AG04449 (cell line): ENCODE measurements around the gene NOX5.

ENCODE experiments used
- CTCF ChIA-PET: fragments of 350-600 bp; formaldehyde crosslinking; extraction: SDS; loops from one replicate; lab custom pipeline; 2021; ENCODE audit warnings: antibody characterized with exemption; lab: Yijun Ruan, JAX
- POLR2A ChIA-PET: fragments of 400-600, 350-600 bp; formaldehyde crosslinking; extraction: SDS; loops from one replicate; lab custom pipeline; 2020; ENCODE audit warnings: antibody characterized with exemption, inconsistent platforms; lab: Yijun Ruan, JAX
- DNase-seq: peaks from one replicate; pipeline ENCODE4 v3.0.0-alpha.2; 2010; ENCODE audit warnings: low read depth, low spot score
- H3K4me3 ChIP-seq: 2 replicates; pipeline ENCODE4 v1.5.1; 2011; ENCODE audit warnings: low read depth, mild to moderate bottlenecking, control low read depth, low read length
- TF ChIP-seq, protein P1 (sequence below): IDR thresholded peaks from one replicate; pipeline ENCODE4 v1.5.1; 2011; ENCODE audit warnings: mild to moderate bottlenecking, moderate library complexity, low read length, control low read depth, inconsistent platforms; ENCODE audit not compliant: insufficient read depth; ENCODE audit errors: missing control alignments

NOX5 gene

DNA sequence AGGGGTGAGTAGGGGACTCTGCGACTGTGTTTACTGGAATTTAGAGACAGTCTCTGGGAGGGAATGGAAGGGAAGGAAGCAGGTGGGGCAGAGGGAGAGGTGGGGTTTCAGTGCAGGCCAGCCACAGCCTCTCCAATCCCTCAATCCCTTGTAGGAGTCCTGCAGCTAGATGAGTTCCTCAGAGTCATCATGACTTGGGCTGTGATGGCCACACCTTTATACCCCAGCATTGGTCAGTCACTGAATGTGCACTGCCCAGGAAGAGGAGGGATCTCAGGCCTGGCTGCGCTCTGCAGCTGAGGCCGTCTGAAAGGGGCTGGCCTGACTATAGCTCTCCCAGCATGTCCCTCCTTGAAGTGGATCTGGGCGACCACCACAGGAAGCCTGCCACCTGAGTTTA is 78.6 kb downstream of the NOX5 start:
- CTCF ChIA-PET, result no interaction called here
- POLR2A ChIA-PET, result no interaction called here
- TF ChIP-seq, protein P1, sequence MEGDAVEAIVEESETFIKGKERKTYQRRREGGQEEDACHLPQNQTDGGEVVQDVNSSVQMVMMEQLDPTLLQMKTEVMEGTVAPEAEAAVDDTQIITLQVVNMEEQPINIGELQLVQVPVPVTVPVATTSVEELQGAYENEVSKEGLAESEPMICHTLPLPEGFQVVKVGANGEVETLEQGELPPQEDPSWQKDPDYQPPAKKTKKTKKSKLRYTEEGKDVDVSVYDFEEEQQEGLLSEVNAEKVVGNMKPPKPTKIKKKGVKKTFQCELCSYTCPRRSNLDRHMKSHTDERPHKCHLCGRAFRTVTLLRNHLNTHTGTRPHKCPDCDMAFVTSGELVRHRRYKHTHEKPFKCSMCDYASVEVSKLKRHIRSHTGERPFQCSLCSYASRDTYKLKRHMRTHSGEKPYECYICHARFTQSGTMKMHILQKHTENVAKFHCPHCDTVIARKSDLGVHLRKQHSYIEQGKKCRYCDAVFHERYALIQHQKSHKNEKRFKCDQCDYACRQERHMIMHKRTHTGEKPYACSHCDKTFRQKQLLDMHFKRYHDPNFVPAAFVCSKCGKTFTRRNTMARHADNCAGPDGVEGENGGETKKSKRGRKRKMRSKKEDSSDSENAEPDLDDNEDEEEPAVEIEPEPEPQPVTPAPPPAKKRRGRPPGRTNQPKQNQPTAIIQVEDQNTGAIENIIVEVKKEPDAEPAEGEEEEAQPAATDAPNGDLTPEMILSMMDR, result no peak
- DNase-seq, result no peak
- H3K4me3 ChIP-seq, result no peak overlapping the region

- no peak for DNase-seq
- CTCF ChIA-PET, result no interaction called here
- H3K4me3 ChIP-seq, result no peak overlapping the region
- POLR2A ChIA-PET, result no interaction called here
- TF ChIP-seq, protein P1, result no peak
These were observed 79.1 kb downstream of the NOX5 start for GRCh38 chr15:69093614-69094013.

GRCh38 chr15:69094124-69094921 is 79.8 kb downstream of the NOX5 start:
- no peak overlapping the region for H3K4me3 ChIP-seq
- TF ChIP-seq, protein P1, result no peak
- ChIA-PET POLR2A (no interaction called here), CTCF (no interaction called here)
- DNase-seq, result no peak

DNA sequence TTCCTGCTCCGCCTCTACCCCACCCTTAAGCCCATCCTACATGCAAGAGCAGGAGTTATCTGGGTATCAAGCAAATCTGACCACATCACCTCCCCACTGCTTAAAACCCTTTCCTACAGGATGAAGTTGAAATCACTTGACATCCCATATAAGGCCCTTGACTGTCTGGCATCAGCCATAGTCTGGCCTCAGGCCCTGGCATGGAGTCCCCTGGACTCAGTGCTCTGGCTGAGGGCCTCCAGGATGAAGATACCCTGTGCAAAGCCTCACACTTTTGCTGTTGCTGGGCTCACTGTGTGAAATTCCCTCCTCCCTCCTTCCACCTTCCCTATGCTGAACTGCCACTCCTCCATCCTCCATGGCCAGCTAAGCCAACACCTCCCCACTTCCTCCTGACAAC is 80.8 kb downstream of the NOX5 start:
- no peak for DNase-seq
- POLR2A ChIA-PET, result no interaction called here
- CTCF ChIA-PET, result no interaction called here
- no peak overlapping the region for H3K4me3 ChIP-seq
- TF ChIP-seq, protein P1, result no peak

DNA sequence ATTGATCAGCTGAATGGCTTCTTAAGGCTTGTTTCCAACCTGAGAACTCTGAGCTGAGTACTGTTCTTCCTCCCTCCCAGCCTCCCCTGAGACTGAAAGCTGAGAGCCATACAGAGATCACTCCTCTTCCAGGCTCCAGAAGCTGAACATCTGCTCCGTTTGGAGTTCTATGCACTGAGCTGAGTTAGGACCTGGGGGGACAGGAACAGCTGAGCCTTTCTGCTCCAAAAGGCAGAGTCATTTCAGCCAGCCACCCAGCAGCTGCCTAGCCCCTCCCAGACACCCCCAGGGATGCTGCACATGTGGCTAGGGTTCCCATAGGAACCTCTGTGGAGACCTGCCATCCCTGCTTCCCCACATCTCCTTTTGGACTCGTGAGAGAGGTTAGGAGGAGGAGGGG is 81.7 kb downstream of the NOX5 start:
- ChIA-PET POLR2A (no interaction called here), CTCF (interaction anchor here (0.8 kb wide), 1 partner anchor 21 kb away, joined by 3 read pairs; no protein-coding TSS in a partner anchor)
- no peak overlapping the region for H3K4me3 ChIP-seq
- TF ChIP-seq, protein P1, result no peak
- DNase-seq, result no peak

DNA sequence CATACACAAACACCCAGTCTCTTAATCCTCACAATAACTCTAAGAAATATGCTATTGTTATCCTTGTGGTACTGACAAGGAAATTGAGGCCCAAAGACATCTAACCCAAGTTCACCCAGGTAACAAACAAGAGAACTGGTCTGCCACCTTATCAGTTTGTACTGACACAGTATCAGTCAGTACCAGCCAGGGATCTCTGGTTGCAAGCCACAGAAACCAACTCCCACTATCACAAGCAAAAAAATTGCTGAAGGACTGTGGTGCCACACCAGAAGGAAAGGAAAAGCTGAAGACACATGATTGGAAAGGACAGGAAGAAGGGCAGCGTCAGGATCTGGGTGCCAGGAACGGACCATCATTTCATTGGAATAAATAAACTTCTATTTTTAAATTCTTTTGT is 82.1 kb downstream of the NOX5 start:
- ChIA-PET POLR2A (no interaction called here), CTCF (no interaction called here)
- no peak overlapping the region for H3K4me3 ChIP-seq
- no peak for DNase-seq
- TF ChIP-seq, protein P1, result no peak
